K562 (cell line): ENCODE results near the gene AKT1. TPM values are rescaled to one million over a fixed set of nuclear protein-coding genes. Genes with fewer than 3 reads are reported as not detected.

ENCODE experiments used
- ATAC-seq: fragments of 200-7000 bp; cut with Tn5 transposase; 3 replicates; pipeline ENCODE4 v1.9.1; 2020; ENCODE audit warnings: moderate library complexity
- BruUV-seq: library from RNA; stranded (reverse); fragments of 400-500 nt; replicated peaks from 2 replicates; lab custom pipeline; 2021; lab: Mats Ljungman, UMichigan
- CTCF ChIA-PET: fragments of 300-600 bp; formaldehyde crosslinking; extraction: SDS; loops from one replicate; lab custom pipeline; 2021; ENCODE audit warnings: low intra/inter-chr PET ratio; lab: Yijun Ruan, JAX
- POLR2A ChIA-PET: fragments of 300-600, 350-650 bp; sonication (Branson Sonifier 250); formaldehyde crosslinking; extraction: SDS; loops from one replicate; lab custom pipeline; 2021; ENCODE audit warnings: antibody characterized with exemption, inconsistent platforms; lab: Yijun Ruan, JAX
- DNase-seq, 4 experiments: peaks; one replicate each; pipeline versions ENCODE4 v3.0.0 to v3.0.0-alpha.2; 2011 to 2018; ENCODE audit warnings: low spot score in 3 of 4, mixed read lengths in 3 of 4; ENCODE audit errors: extremely low read depth in 1 of 4
- FAIRE-seq: peaks from 2 replicates; lab custom pipeline; 2011; peaks lifted over from hg19 to GRCh38; lab: Jason Lieb, UNC
- H2AFZ ChIP-seq: 2 replicates; pipeline ENCODE4 v1.6.0; 2011; ENCODE audit warnings: low read depth, low read length, control low read depth, inconsistent platforms
- H3K27ac ChIP-seq: fragments of 200-600 bp; 3 replicates; pipeline ENCODE4 v1.8.0; 2011; ENCODE audit warnings: low read depth, mild to moderate bottlenecking, control low read depth, inconsistent platforms, low read length, moderate library complexity, mixed read lengths; ENCODE audit errors: extremely low read depth
- H3K27me3 ChIP-seq, 2 experiments: fragments of 300-600 bp in 1 of 2; 2 replicates in 1 of 2; 3 replicates in 1 of 2; pipeline versions ENCODE4 v1.6.0 to v1.8.0; 2011; ENCODE audit warnings: inconsistent platforms in 2 of 2, low read length in 2 of 2, mild to moderate bottlenecking in 1 of 2, mixed read lengths in 1 of 2, moderate library complexity in 1 of 2; ENCODE audit not compliant: control insufficient read depth in 2 of 2, insufficient read depth in 2 of 2
- H3K36me3 ChIP-seq: fragments of 300-600 bp; 3 replicates; pipeline ENCODE4 v1.8.0; 2011; ENCODE audit warnings: mild to moderate bottlenecking, low read length, inconsistent platforms; ENCODE audit not compliant: control insufficient read depth, insufficient read depth
- H3K4me1 ChIP-seq, 2 experiments: fragments of 200-600 bp in 1 of 2; replicated peaks in 1 of 2; 2 replicates in 1 of 2; 3 replicates in 1 of 2; pipeline versions ENCODE4 v1.5.1 to v1.8.0; 2011; ENCODE audit warnings: inconsistent platforms in 2 of 2, low read length in 2 of 2, mild to moderate bottlenecking in 1 of 2, mixed read lengths in 1 of 2, moderate library complexity in 1 of 2; ENCODE audit not compliant: control insufficient read depth in 2 of 2, insufficient read depth in 2 of 2
- H3K4me2 ChIP-seq: 2 replicates; pipeline ENCODE4 v1.6.1; 2011; ENCODE audit warnings: low read length, control low read depth, inconsistent platforms, mixed read lengths; ENCODE audit not compliant: insufficient read depth
- H3K4me3 ChIP-seq: fragments of 200-600 bp; sonication (generic), shearing (Covaris generic); 2 replicates; pipeline ENCODE4 v1.5.1; 2016; ENCODE audit warnings: control low read depth, inconsistent platforms
- H3K79me2 ChIP-seq: fragments of 200-600 bp; 3 replicates; pipeline ENCODE4 v1.8.0; 2011; ENCODE audit warnings: low read length, inconsistent platforms; ENCODE audit not compliant: control insufficient read depth, insufficient read depth
- H3K9ac ChIP-seq, 2 experiments: 2 replicates each; pipeline versions ENCODE4 v1.6.0 to v1.6.1; 2011; ENCODE audit warnings: low read depth in 2 of 2, low read length in 2 of 2, control low read depth in 1 of 2, inconsistent platforms in 1 of 2, mild to moderate bottlenecking in 1 of 2, mixed read lengths in 1 of 2; ENCODE audit not compliant: insufficient read depth in 1 of 2
- H3K9me1 ChIP-seq: one replicate; pipeline ENCODE4 v1.6.0; 2011; ENCODE audit warnings: inconsistent platforms, mild to moderate bottlenecking, low read length, moderate library complexity; ENCODE audit not compliant: control insufficient read depth, insufficient read depth
- H3K9me3 ChIP-seq: replicated peaks from 2 replicates; pipeline ENCODE4 v1.5.1; 2011; ENCODE audit warnings: low read depth, low read length, inconsistent platforms; ENCODE audit not compliant: control insufficient read depth, insufficient read depth
- H4K20me1 ChIP-seq: replicated peaks from 2 replicates; pipeline ENCODE4 v1.6.1; 2011; ENCODE audit warnings: low read length, inconsistent platforms, mixed read lengths; ENCODE audit not compliant: control insufficient read depth, insufficient read depth
- BRD9 ChIP-seq: fragments of 450-650 bp; IDR thresholded peaks from 2 replicates; pipeline ENCODE4 v1.6.1; 2018; ENCODE audit warnings: low read depth; ENCODE audit not compliant: partially characterized antibody
- CHD1 ChIP-seq: fragments of 200-600 bp; sonication (generic); IDR thresholded peaks from one replicate; pipeline ENCODE4 v1.6.1; 2012; ENCODE audit warnings: mild to moderate bottlenecking, moderate library complexity, low read length, inconsistent platforms
- HDAC1 ChIP-seq, 2 experiments: fragments of 450-650 bp; IDR thresholded peaks; 2 replicates each; pipeline ENCODE4 v1.6.1; 2016 to 2017; ENCODE audit warnings: inconsistent platforms in 1 of 2, mild to moderate bottlenecking in 1 of 2, moderate library complexity in 1 of 2
- HNRNPH1 ChIP-seq: fragments of 200-400 bp; formaldehyde crosslinking; optimal IDR thresholded peaks from 2 replicates; pipeline ENCODE3; 2017; ENCODE audit warnings: low read depth, mild to moderate bottlenecking, low read length, moderate library complexity
- HOXB6 ChIP-seq: fragments of 250-450 bp; sonication (Bioruptor Pico); IDR thresholded peaks from 2 replicates; pipeline ENCODE4 v1.5.1; 2022; ENCODE audit warnings: mild to moderate bottlenecking, borderline replicate concordance
- NELFE ChIP-seq: IDR thresholded peaks from 2 replicates; pipeline ENCODE4 v1.6.1; 2011; ENCODE audit warnings: mild to moderate bottlenecking; ENCODE audit not compliant: insufficient read depth, insufficient read length
- NFATC3 ChIP-seq: fragments of 450-650 bp; IDR thresholded peaks from 2 replicates; pipeline ENCODE4 v1.6.1; 2017; ENCODE audit warnings: mild to moderate bottlenecking
- NFIC ChIP-seq: fragments of 450-650 bp; IDR thresholded peaks from 2 replicates; pipeline ENCODE4 v1.6.1; 2017; ENCODE audit warnings: mild to moderate bottlenecking, inconsistent platforms
- SIN3A ChIP-seq, 2 experiments: fragments of 150-350 bp in 1 of 2; IDR thresholded peaks; 2 replicates each; pipeline ENCODE4 v1.6.1; 2011 to 2016; ENCODE audit warnings: borderline replicate concordance in 2 of 2, low read depth in 2 of 2, low read length in 2 of 2, mild to moderate bottlenecking in 2 of 2, moderate library complexity in 2 of 2; ENCODE audit not compliant: control insufficient read depth in 1 of 2
- SMARCB1 ChIP-seq: IDR thresholded peaks from 2 replicates; pipeline ENCODE4 v1.6.1; 2011; ENCODE audit warnings: improper control_type of control experiment, low read depth; ENCODE audit not compliant: insufficient read length
- SP1 ChIP-seq: sonication (generic); formaldehyde crosslinking; IDR thresholded peaks from 2 replicates; pipeline ENCODE4 v1.8.1; 2022; ENCODE audit warnings: mild to moderate bottlenecking, missing genetic modification reagents
- TAF15 ChIP-seq: fragments of 200-400 bp; formaldehyde crosslinking; IDR thresholded peaks from 2 replicates; pipeline ENCODE4 v1.6.1; 2017; ENCODE audit warnings: mild to moderate bottlenecking, low read depth, low read length, moderate library complexity
- TEAD4 ChIP-seq, 2 experiments: sonication (generic) in 1 of 2; formaldehyde crosslinking in 1 of 2; IDR thresholded peaks; 2 replicates each; pipeline versions ENCODE4 v1.6.1 to v1.8.0; 2012 to 2022; ENCODE audit warnings: borderline replicate concordance in 1 of 2, inconsistent platforms in 1 of 2, low read length in 1 of 2, mild to moderate bottlenecking in 1 of 2, missing genetic modification reagents in 1 of 2
- ZNF140 ChIP-seq: fragments of 250-450 bp; sonication (Bioruptor Pico); IDR thresholded peaks from 2 replicates; pipeline ENCODE4 v1.8.0; 2021; ENCODE audit warnings: moderate library complexity, mild to moderate bottlenecking, inconsistent platforms
- WGBS: fragments of 100-300 bp; shearing (Covaris generic); methylation state at CpG from one replicate; pipeline ENCODE4 v1.1.6; 2016; ENCODE audit warnings: low coverage, mixed read lengths; ENCODE audit not compliant: insufficient coverage; ENCODE audit errors: missing lambda C conversion rate; 5-methylcytosine and 5-hydroxymethylcytosine counted together
- in situ Hi-C: fragments of 300-500 bp; cut with MboI; formaldehyde crosslinking; loops from 4 replicates; pipeline ENCODE4 v1.15.0; 2018; ENCODE audit warnings: inconsistent platforms, mixed read lengths
- intact Hi-C: fragments of 100-400 bp; cut with micrococcal nuclease; formaldehyde crosslinking; loops from 2 replicates; pipeline ENCODE4 v1.14.2; 2022
- polyA plus RNA-seq, 8 experiments: library from polyadenylated mRNA; depleted of rRNA in 4 of 8; stranded (reverse) in 5 of 8; unstranded in 3 of 8; fragments of >200 nt; fragmentation: Nextera tagmentation in 2 of 8; fragmentation: Illumina TruSeq in 1 of 8; extraction: Ambion mirVana in 2 of 8; extraction: Trizol in 1 of 8; gene quantifications; 2 replicates each; pipeline versions ENCODE4 v1.2.1 to v1.2.3, GENCODE V29; 2011 to 2014; ENCODE audit warnings: inconsistent platforms in 1 of 8, missing spikeins in 1 of 8
- total RNA-seq, 7 experiments: library from RNA; depleted of rRNA in 6 of 7; stranded (reverse); fragments of >200 nt in 6 of 7; fragmentation: Illumina TruSeq in 2 of 7; extraction: Trizol in 2 of 7; gene quantifications; 2 replicates each; pipeline versions ENCODE4 v1.2.1 to v1.2.3, GENCODE V29; 2011 to 2021; ENCODE audit warnings: low replicate concordance in 1 of 7
- TF ChIP-seq, protein P1 (sequence below): fragments of 250-450 bp; sonication (Bioruptor Pico); IDR thresholded peaks from 2 replicates; pipeline ENCODE4 v1.4.0; 2020; ENCODE audit warnings: mild to moderate bottlenecking, moderate library complexity
- TF ChIP-seq, protein P2 (sequence below): sonication (generic); formaldehyde crosslinking; IDR thresholded peaks from 2 replicates; pipeline ENCODE4 v1.8.0; 2022; ENCODE audit warnings: mild to moderate bottlenecking, missing genetic modification reagents
- TF ChIP-seq, protein P3 (sequence below): fragments of 450-650 bp; formaldehyde crosslinking; IDR thresholded peaks from 2 replicates; pipeline ENCODE4 v1.4.0; 2022; ENCODE audit warnings: missing genetic modification characterization

The AKT1 gene
- total and polyA plus RNA-seq, 9 of the 15 experiments (the other 6 are each of a cell fraction or from before 2014, with no cell fraction given), result 0.49 to 132 (median 75.1) TPM

DNA sequence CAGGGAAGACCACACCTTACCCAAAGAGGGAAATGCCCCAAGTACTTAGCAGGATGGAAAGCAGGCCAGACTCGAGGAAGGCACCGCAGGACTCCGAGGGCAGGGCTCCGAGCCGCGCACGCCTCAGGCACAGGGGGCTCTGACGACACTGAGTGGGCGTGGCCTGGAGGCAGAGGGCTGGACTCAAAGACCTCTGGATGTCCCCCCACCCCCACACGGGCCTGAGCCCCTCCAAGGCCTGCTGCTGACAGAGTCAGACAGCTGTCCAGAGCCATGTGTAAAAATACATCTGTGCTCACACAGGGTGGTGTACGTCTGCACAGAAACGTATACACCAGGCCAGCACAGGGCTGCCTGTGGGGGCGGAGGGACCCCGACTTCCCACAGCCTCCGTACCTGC, 1.4 kb downstream of the AKT1 start:
- FAIRE-seq (peak; percentile 75), ATAC-seq (peak; percentile 61), DNase-seq (peak; percentile 61 to 75 (median 68))
- peak overlapping the region; percentile 74 for H3K27ac ChIP-seq
- H3K4me1 ChIP-seq, result peaks cover 41 to 89% of the 10 kb centered on the region in 2 experiments
- peak overlapping the region; percentile 79 for H3K4me2 ChIP-seq
- H3K9ac ChIP-seq, result peak overlapping the region; percentile 82 to 93
- 9% methylated on average over 15 of the region's 15 CpGs for WGBS
- intact Hi-C loops (no loop called here), in situ Hi-C loops (no loop called here)
- H2AFZ ChIP-seq, result no peak overlapping the region
- H3K4me3 ChIP-seq, result peak overlapping the region; percentile 70
- POLR2A ChIA-PET, result interaction anchor here (0.6 to 0.9 kb wide), 5 partner anchors 8 to 292 kb away, joined by 3 to 4 read pairs (median 3); no protein-coding TSS in a partner anchor
- H3K27me3 ChIP-seq, result no peaks in the 10 kb centered on the region
- no peaks in the 10 kb centered on the region for H3K9me3 ChIP-seq
- peaks cover 12% of the 10 kb centered on the region; the same call in 1 of the 2 replicates for H4K20me1 ChIP-seq
- TSS peak; percentile 63 for BruUV-seq
- H3K9me1 ChIP-seq, result no peaks in the 10 kb centered on the region
- CTCF ChIA-PET, result interaction anchor here (0.6 kb wide), 1 partner anchor 20 kb away, joined by 3 read pairs; no protein-coding TSS in a partner anchor
- H3K79me2 ChIP-seq, result peaks cover 54% of the 10 kb centered on the region
- H3K36me3 ChIP-seq, result peaks cover 38% of the 10 kb centered on the region; the same call in 1 of the 3 replicates
- TF ChIP-seq HDAC1 (IDR thresholded peaks at IDR 0.05) (no peak), TEAD4 (IDR thresholded peaks at IDR 0.05; ENCODE audit: low read length) (no peak), TEAD4 (CRISPR knock-in tag; IDR thresholded peaks at IDR 0.05; ENCODE audit: borderline replicate concordance) (no peak), NELFE (no peak), BRD9 (no peak), SIN3A (IDR thresholded peaks at IDR 0.05; ENCODE audit: borderline replicate concordance in 2 of 2, control insufficient read depth in 1 of 2, low read depth in 2 of 2, low read length in 2 of 2) (no peak), HOXB6 (CRISPR knock-in tag) (no peak), NFATC3 (no peak), SP1 (peak; percentile 58; the same call in 1 of the 2 replicates), NFIC (no peak), ZNF140 (CRISPR knock-in tag) (no peak), SMARCB1 (no peak), HNRNPH1 (no peak), TAF15 (no peak), CHD1 (no peak)
- TF ChIP-seq, protein P1, sequence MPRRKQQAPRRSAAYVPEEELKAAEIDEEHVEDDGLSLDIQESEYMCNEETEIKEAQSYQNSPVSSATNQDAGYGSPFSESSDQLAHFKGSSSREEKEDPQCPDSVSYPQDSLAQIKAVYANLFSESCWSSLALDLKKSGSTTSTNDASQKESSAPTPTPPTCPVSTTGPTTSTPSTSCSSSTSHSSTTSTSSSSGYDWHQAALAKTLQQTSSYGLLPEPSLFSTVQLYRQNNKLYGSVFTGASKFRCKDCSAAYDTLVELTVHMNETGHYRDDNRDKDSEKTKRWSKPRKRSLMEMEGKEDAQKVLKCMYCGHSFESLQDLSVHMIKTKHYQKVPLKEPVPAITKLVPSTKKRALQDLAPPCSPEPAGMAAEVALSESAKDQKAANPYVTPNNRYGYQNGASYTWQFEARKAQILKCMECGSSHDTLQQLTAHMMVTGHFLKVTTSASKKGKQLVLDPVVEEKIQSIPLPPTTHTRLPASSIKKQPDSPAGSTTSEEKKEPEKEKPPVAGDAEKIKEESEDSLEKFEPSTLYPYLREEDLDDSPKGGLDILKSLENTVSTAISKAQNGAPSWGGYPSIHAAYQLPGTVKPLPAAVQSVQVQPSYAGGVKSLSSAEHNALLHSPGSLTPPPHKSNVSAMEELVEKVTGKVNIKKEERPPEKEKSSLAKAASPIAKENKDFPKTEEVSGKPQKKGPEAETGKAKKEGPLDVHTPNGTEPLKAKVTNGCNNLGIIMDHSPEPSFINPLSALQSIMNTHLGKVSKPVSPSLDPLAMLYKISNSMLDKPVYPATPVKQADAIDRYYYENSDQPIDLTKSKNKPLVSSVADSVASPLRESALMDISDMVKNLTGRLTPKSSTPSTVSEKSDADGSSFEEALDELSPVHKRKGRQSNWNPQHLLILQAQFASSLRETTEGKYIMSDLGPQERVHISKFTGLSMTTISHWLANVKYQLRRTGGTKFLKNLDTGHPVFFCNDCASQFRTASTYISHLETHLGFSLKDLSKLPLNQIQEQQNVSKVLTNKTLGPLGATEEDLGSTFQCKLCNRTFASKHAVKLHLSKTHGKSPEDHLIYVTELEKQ (CRISPR knock-in tag), result no peak
- TF ChIP-seq, protein P2, sequence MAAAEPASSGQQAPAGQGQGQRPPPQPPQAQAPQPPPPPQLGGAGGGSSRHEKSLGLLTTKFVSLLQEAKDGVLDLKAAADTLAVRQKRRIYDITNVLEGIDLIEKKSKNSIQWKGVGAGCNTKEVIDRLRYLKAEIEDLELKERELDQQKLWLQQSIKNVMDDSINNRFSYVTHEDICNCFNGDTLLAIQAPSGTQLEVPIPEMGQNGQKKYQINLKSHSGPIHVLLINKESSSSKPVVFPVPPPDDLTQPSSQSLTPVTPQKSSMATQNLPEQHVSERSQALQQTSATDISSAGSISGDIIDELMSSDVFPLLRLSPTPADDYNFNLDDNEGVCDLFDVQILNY (CRISPR knock-in tag), result no peak
- TF ChIP-seq, protein P3, sequence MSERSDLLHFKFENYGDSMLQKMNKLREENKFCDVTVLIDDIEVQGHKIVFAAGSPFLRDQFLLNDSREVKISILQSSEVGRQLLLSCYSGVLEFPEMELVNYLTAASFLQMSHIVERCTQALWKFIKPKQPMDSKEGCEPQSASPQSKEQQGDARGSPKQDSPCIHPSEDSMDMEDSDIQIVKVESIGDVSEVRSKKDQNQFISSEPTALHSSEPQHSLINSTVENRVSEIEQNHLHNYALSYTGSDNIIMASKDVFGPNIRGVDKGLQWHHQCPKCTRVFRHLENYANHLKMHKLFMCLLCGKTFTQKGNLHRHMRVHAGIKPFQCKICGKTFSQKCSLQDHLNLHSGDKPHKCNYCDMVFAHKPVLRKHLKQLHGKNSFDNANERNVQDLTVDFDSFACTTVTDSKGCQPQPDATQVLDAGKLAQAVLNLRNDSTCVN (CRISPR knock-in tag), result no peak
